GM12878 (cell line): ENCODE results near the gene COG1. TPM values are rescaled to one million over a fixed set of nuclear protein-coding genes. Genes with fewer than 3 reads are reported as not detected.
A peak's percentile ranks its signal among the peaks of the same experiment; 100 is the strongest.

Experiments
- ATAC-seq: fragments of 200-7000 bp; cut with Tn5 transposase; 3 replicates; pipeline ENCODE4 v1.9.1; 2020; ENCODE audit warnings: mild to moderate bottlenecking, moderate library complexity
- BruUV-seq: library from RNA; stranded (reverse); fragments of 400-500 nt; replicated peaks from 2 replicates; lab custom pipeline; 2021; lab: Mats Ljungman, UMichigan
- CTCF ChIA-PET: fragments of 300-600 bp; sonication (Branson Sonifier 250); formaldehyde crosslinking; extraction: SDS; loops from one replicate; lab custom pipeline; 2021; ENCODE audit warnings: inconsistent platforms; lab: Yijun Ruan, JAX
- POLR2A ChIA-PET: fragments of 350-600 bp; formaldehyde crosslinking; extraction: SDS; loops from one replicate; lab custom pipeline; 2021; ENCODE audit warnings: inconsistent platforms; lab: Charles Lee
- RAD21 ChIA-PET: fragments of 300-600 bp; sonication (Branson Sonifier 250); formaldehyde crosslinking; loops from one replicate; lab custom pipeline; 2023; ENCODE audit warnings: antibody characterized with exemption; ENCODE audit not compliant: unreplicated experiment; lab: Charles Lee
- SMC1A ChIA-PET: fragments of 300-600 bp; sonication (Branson Sonifier 250); formaldehyde crosslinking; loops from one replicate; lab custom pipeline; 2023; ENCODE audit not compliant: unreplicated experiment, uncharacterized antibody; lab: Charles Lee
- DNase-seq: peaks from one replicate; pipeline ENCODE4 v3.0.0-alpha.2; 2011; ENCODE audit warnings: low read depth, low spot score
- FAIRE-seq: peaks from 3 replicates; lab custom pipeline; 2011; peaks lifted over from hg19 to GRCh38; lab: Jason Lieb, UNC
- H2AFZ ChIP-seq: 2 replicates; pipeline ENCODE4 v1.6.0; 2011; ENCODE audit warnings: low read depth, low read length, control low read depth; ENCODE audit not compliant: control insufficient read depth
- H3K27ac ChIP-seq: 2 replicates; pipeline ENCODE4 v1.5.1; 2011; ENCODE audit warnings: control low read depth; ENCODE audit not compliant: control insufficient read depth, insufficient read depth
- H3K27me3 ChIP-seq, 2 experiments: replicated peaks in 1 of 2; 2 replicates each; pipeline versions ENCODE4 v1.6.0 to v1.6.1; 2011; ENCODE audit warnings: low read length in 1 of 2; ENCODE audit not compliant: control insufficient read depth in 2 of 2, insufficient read depth in 2 of 2
- H3K36me3 ChIP-seq, 2 experiments: 2 replicates each; pipeline ENCODE4 v1.5.1; 2011; ENCODE audit warnings: low read length in 1 of 2; ENCODE audit not compliant: control insufficient read depth in 2 of 2, insufficient read depth in 2 of 2
- H3K4me1 ChIP-seq: 2 replicates; pipeline ENCODE4 v1.6.1; 2011; ENCODE audit warnings: mild to moderate bottlenecking, low read length, moderate library complexity, mixed read lengths; ENCODE audit not compliant: control insufficient read depth, insufficient read depth
- H3K4me2 ChIP-seq: 2 replicates; pipeline ENCODE4 v1.6.0; 2011; ENCODE audit warnings: control low read depth; ENCODE audit not compliant: control insufficient read depth, insufficient read depth
- H3K4me3 ChIP-seq: fragments of 200-600 bp; sonication (generic); 2 replicates; pipeline ENCODE4 v1.5.1; 2016
- H3K79me2 ChIP-seq: 2 replicates; pipeline ENCODE4 v1.6.0; 2011; ENCODE audit warnings: low read length; ENCODE audit not compliant: control insufficient read depth, insufficient read depth
- H3K9ac ChIP-seq: 2 replicates; pipeline ENCODE4 v1.8.0; 2011; ENCODE audit warnings: low read length, control low read depth, mixed read lengths; ENCODE audit not compliant: control insufficient read depth, insufficient read depth
- H3K9me3 ChIP-seq: replicated peaks from 3 replicates; pipeline ENCODE4 v1.5.1; 2011; ENCODE audit warnings: mild to moderate bottlenecking, low read length; ENCODE audit not compliant: control insufficient read depth, insufficient read depth
- H4K20me1 ChIP-seq: 2 replicates; pipeline ENCODE4 v1.6.0; 2011; ENCODE audit not compliant: control insufficient read depth, insufficient read depth
- CTCF ChIP-seq, 3 experiments: IDR thresholded peaks in 2 of 3; conservative IDR thresholded peaks in 1 of 3; 2 replicates each; pipeline ENCODE4 v1.5.1; 2011; ENCODE audit warnings: low read depth in 3 of 3, low read length in 3 of 3, mild to moderate bottlenecking in 3 of 3, control low read depth in 2 of 3, moderate library complexity in 2 of 3, inconsistent platforms in 1 of 3, mixed read lengths in 1 of 3; ENCODE audit not compliant: control insufficient read depth in 2 of 3, insufficient read depth in 1 of 3; ENCODE audit errors: extremely low read depth in 1 of 3
- CUX1 ChIP-seq: IDR thresholded peaks from 2 replicates; pipeline ENCODE4 v1.6.1; 2012; ENCODE audit warnings: improper control_type of control experiment, low read depth, low read length; ENCODE audit not compliant: insufficient replicate concordance
- KLF5 ChIP-seq: fragments of 450-650 bp; IDR thresholded peaks from 2 replicates; pipeline ENCODE4 v1.6.1; 2014; ENCODE audit warnings: mild to moderate bottlenecking; ENCODE audit not compliant: partially characterized antibody
- POLR2A ChIP-seq: IDR thresholded peaks from 2 replicates; pipeline ENCODE4 v1.6.1; 2011; ENCODE audit warnings: low read depth, mild to moderate bottlenecking, low read length
- SREBF2 ChIP-seq: IDR thresholded peaks from 2 replicates; pipeline ENCODE4 v1.6.1; 2012; ENCODE audit warnings: mild to moderate bottlenecking, low read length
- ZNF384 ChIP-seq: IDR thresholded peaks from 2 replicates; pipeline ENCODE4 v1.6.1; 2012; ENCODE audit warnings: low read depth, mild to moderate bottlenecking, low read length, improper control_type of control experiment, borderline replicate concordance
- WGBS: methylation state at CpG from one replicate; pipeline ENCODE4 v1.1.6; 2016; ENCODE audit warnings: low lambda C conversion rate; ENCODE audit not compliant: insufficient replicate concordance, insufficient coverage; ENCODE audit errors: missing lambda C conversion rate; 5-methylcytosine and 5-hydroxymethylcytosine counted together
- in situ Hi-C: fragments of 300-500 bp; cut with MboI; formaldehyde crosslinking; loops from 9 replicates; pipeline ENCODE4 v1.14.3; 2018; ENCODE audit warnings: mixed read lengths
- intact Hi-C: fragments of 100-400 bp; cut with micrococcal nuclease; formaldehyde crosslinking; loops from one replicate; pipeline ENCODE4 v1.14.2; 2022; ENCODE audit not compliant: unreplicated experiment
- polyA plus RNA-seq, 11 experiments: library from polyadenylated mRNA; depleted of rRNA in 4 of 11; unstranded in 6 of 11; stranded (reverse) in 5 of 11; fragments of >200 nt; fragmentation: Nextera tagmentation in 4 of 11; fragmentation: Illumina TruSeq in 1 of 11; extraction: Ambion mirVana in 4 of 11; extraction: Trizol in 1 of 11; gene quantifications; 1 replicate in 1 of 11; 2 replicates in 10 of 11; pipeline versions ENCODE4 v1.2.1 to v1.2.3, GENCODE V29; 2011 to 2016; ENCODE audit warnings: inconsistent platforms in 2 of 11, missing spikeins in 2 of 11, low read depth in 1 of 11
- total RNA-seq, 4 experiments: library from RNA; depleted of rRNA in 3 of 4; stranded (reverse); fragments of >200 nt in 3 of 4; fragmentation: Illumina TruSeq in 1 of 4; extraction: Trizol in 1 of 4; gene quantifications; 2 replicates each; pipeline versions ENCODE4 v1.2.1 to v1.2.3, GENCODE V29; 2013 to 2021

COG1 gene
- total and polyA plus RNA-seq, 10 of the 15 experiments (the other 5 are each of a cell fraction or from before 2014, with no cell fraction given), result 10.5 to 24.1 (median 18.1) TPM

DNA sequence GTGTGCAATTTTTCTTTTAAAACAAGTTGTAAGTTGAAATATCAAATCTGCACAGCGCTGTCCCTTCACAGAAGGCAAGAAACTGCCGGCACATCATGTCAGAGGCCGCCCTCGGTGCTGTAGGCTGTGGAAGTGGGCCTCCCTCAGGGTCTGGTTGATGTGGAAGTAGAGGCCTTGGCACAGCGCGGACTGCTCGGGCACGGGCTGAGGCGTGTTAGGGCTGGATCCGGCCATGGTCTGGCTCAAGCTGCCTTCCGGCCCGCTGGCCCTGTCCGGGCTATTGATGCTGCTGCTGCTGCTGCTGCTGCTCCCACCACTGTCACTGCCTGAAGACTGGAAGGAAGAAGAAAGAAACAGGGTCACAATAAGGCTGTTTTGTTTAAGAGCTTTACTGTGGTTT lies 16.6 kb downstream of the COG1 start:
- Histone ChIP-seq H3K27ac (no peak overlapping the region), H3K36me3 (peaks cover 16 to 29% of the 10 kb centered on the region in 2 experiments), H3K79me2 (no peaks in the 10 kb centered on the region; the same call in none of the 2 replicates), H3K9ac (no peak overlapping the region), H3K4me2 (no peak overlapping the region), H3K4me1 (peaks cover 4% of the 10 kb centered on the region; the same call in 1 of the 2 replicates), H2AFZ (no peak overlapping the region), H4K20me1 (no peaks in the 10 kb centered on the region; the same call in 1 of the 2 replicates), H3K27me3 (no peaks in the 10 kb centered on the region), H3K9me3 (no peaks in the 10 kb centered on the region), H3K4me3 (no peak overlapping the region)
- ATAC-seq, result no peak
- POLR2A ChIA-PET, result interaction anchor here (0.6 kb wide), 1 partner anchor 278 kb away, joined by 3 read pairs; no protein-coding TSS in a partner anchor
- BruUV-seq, result no TSS peak
- DNase-seq, result no peak
- FAIRE-seq, result no peak
- in situ Hi-C loops, result no loop called here
- intact Hi-C loops, result no loop called here
- CTCF ChIA-PET, result no interaction called here
- 0 out of 2 replicates have a peak, but pooled peaks have one; percentile 25 for TF ChIP-seq POLR2A
- no peak for TF ChIP-seq SREBF2
- WGBS, result 97% methylated on average over 13 of the region's 13 CpGs
- SMC1A ChIA-PET, result no interaction called here
- RAD21 ChIA-PET, result no interaction called here

DNA sequence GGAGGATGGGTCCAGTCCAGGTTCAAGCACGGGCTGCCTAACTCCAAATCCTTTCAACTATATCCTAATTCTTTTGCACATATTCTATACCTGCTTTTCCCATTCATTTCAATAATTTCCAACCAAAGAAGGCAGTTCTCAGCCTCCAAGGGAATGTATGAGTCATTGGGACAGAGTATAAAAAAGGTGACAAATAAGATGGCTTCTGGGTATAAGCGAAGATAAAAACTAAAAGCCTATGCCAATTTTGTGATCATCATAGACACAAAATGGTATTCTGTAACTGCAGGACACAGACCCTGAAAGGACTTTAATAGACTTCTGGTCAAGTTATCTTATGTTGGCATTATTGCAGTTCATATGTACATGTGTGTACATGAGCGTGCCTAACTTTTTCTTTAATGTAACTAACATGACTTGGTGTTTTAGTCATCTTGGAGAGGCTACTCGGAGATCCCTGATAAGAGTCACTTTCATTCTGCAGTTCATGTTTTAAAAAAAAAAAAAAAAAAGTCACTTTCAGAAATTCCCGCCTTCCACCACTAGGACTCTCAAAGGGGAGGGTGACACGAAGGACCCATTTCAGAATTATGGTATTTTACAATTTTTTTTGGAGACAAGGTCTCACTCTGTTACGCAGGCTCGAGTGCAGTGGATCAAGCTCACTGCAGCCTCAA lies 17.3 kb downstream of the COG1 start:
- H3K4me3 ChIP-seq, result no peak overlapping the region
- 83% methylated on average over 8 of the region's 8 CpGs for WGBS
- H4K20me1 ChIP-seq, result no peaks in the 10 kb centered on the region; the same call in none of the 2 replicates
- ChIA-PET CTCF (interaction anchor here (0.6 kb wide), 2 partner anchors 82 to 86 kb away, joined by 3 read pairs; no protein-coding TSS in a partner anchor), SMC1A (no interaction called here), POLR2A (interaction anchor here (0.6 to 0.7 kb wide), 2 partner anchors 278 to 1257 kb away, joined by 3 read pairs; no protein-coding TSS in a partner anchor), RAD21 (no interaction called here)
- H3K36me3 ChIP-seq, result peaks cover 16 to 29% of the 10 kb centered on the region in 2 experiments
- ATAC-seq, result no peak
- in situ Hi-C loops (no loop called here), intact Hi-C loops (no loop called here)
- no peak for DNase-seq
- H3K4me1 ChIP-seq, result peaks cover 4% of the 10 kb centered on the region; the same call in 1 of the 2 replicates
- H3K27ac ChIP-seq, result no peak overlapping the region
- no TSS peak for BruUV-seq
- peak; percentile 7 for FAIRE-seq
- no peaks in the 10 kb centered on the region; the same call in none of the 2 replicates for H3K79me2 ChIP-seq
- H3K4me2 ChIP-seq, result no peak overlapping the region
- no peak overlapping the region for H3K9ac ChIP-seq
- no peaks in the 10 kb centered on the region for H3K9me3 ChIP-seq
- H2AFZ ChIP-seq, result no peak overlapping the region
- no peaks in the 10 kb centered on the region for H3K27me3 ChIP-seq
- 0 out of 6 replicates have a peak, but pooled peaks of 1 of the 3 experiments have one; percentile 13 for TF ChIP-seq CTCF (IDR thresholded peaks at IDR 0.05 in 2 of 3, conservative IDR thresholded peaks at IDR 0.05 in 1 of 3; ENCODE audit: control insufficient read depth in 2 of 3, extremely low read depth in 1 of 3, insufficient read depth in 1 of 3, low read depth in 3 of 3, low read length in 3 of 3)
- TF ChIP-seq KLF5, result no peak
- TF ChIP-seq ZNF384, result peak; percentile 50; the same call in 1 of the 2 replicates
- no peak for TF ChIP-seq CUX1
